Measurements from ENCODE around the gene NDUFV2.
"Not testable (repeated sequence)": the region's sequence is repeated elsewhere in the genome, so short reads cannot be mapped to it uniquely, and the experiment has no call there.

Gene NDUFV2

DNA sequence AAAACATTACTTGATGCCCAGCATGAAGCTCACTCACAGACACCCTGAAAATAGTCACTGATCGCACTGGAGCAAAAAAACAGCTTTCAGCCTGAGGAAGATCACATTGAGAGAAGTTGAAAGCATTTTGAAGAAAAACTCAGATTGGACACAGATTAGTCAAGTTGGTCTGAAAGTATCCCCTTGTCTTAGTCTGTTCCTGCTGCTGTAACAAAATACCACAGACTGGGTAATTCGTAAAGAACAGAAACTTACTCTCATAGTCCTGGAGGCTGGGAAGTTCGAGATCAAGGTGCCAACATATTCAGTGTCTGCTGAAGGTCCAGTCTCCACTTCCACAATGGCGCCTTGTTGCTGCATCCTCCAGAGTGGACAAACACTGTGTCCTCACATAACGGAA, 14.2 kb upstream of the NDUFV2 start:
- DNase-seq (ENCODE audit: low read depth): no peak
- no peak overlapping the region for H3K4me3 ChIP-seq (ENCODE audit: low read depth, low read length)

DNA sequence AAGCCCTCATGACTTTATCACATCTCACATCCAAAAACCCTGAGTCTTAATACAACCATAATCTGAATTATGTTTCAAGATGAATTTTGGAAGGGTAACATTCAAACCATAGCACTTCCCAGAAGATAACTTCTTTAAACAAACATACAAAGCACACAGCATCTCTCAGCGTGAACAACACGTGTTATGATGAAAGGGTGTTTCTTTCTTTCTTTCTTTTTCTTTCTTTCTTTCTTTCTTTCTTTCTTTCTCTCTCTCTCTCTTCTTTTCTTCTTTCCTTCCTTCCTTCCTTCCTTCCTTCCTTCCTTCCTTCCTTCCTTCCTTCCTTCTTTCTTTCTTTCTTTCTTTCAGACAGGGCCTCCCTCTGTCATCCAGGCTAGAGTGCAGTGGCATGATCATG, 13.8 kb upstream of the NDUFV2 start:
- H3K4me3 ChIP-seq (ENCODE audit: low read depth, low read length); DNase-seq (ENCODE audit: low read depth): not testable (repeated sequence)

DNA sequence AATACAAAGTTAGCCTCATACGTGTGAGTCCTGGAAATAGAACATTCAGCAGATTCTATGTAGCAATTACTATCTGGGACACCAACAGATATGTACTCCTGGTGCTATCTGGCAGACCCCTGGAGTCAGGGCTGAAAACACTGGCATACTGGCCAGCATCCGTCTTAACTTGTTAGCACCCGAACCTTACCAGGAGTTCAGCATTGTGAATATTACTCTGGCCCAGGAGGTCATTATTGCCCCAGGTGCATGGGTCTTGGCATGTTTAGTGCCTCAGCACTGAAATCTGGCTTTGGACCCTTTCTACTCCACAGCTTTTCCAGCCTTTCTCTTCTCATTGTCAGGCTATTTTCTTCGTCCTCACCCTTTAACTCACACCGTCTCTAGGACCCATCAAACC, 11.9 kb upstream of the NDUFV2 start:
- no peak overlapping the region for H3K4me3 ChIP-seq (ENCODE audit: low read depth, low read length)
- no peak for DNase-seq (ENCODE audit: low read depth)

DNA sequence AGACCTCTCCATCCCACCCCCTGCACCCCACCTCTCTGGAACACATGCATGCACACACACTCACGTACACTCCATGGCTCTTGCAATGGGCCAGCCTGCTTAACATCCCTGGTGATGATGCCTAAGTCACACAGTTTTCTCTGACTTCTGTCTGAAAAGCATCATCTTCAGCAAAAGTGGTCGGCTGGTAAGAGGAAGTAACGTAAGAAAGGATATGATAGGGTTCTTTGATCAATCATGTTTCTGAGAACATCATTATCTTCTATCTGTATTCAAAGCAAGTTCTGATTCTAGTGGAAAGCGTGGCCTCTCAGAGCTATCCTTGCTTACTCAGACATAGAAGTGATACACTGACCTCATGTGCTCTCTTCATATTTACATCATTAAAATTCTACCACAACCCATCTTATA, 11.4 kb upstream of the NDUFV2 start:
- H3K4me3 ChIP-seq (ENCODE audit: low read depth, low read length): no peak overlapping the region
- no peak for DNase-seq (ENCODE audit: low read depth)

DNA sequence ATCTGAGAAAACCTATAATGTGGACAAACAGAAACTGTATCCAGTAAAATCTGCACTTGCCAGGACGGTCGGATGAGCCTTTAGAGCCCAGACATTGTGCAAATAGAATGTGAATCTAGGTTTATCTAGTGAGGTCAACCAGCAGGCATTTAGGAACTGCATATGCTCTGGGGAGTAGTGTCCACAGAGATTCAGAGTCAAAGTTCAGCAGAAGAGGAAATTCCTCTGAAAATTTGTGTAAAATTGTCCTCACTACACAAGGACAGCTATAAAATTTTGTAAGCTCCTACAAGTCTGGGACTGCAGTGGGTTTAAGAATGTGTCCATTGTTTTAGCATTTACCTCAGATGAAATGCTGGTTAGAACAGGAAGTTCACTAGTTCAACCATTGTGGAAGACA, 9.8 kb upstream of the NDUFV2 start:
- H3K4me3 ChIP-seq (ENCODE audit: low read depth, low read length): no peak overlapping the region
- no peak for DNase-seq (ENCODE audit: low read depth)

DNA sequence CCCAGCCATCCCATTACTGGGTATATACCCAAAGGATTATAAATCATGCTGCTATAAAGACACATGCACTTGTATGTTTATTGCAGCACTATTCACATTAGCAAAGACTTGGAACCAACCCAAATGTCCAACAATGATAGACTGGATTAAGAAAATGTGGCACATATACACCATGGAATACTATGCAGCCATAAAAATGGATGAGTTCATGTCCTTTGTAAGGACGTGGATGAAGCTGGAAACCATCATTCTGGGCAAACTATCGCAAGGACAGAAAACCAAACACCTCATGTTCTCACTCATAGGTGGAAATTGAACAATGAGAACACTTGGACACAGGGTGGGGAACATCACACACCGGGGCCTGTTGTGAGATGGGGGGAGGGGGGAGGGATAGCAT, 9.4 kb upstream of the NDUFV2 start:
- not testable (repeated sequence) for H3K4me3 ChIP-seq (ENCODE audit: low read depth, low read length); DNase-seq (ENCODE audit: low read depth)

DNA sequence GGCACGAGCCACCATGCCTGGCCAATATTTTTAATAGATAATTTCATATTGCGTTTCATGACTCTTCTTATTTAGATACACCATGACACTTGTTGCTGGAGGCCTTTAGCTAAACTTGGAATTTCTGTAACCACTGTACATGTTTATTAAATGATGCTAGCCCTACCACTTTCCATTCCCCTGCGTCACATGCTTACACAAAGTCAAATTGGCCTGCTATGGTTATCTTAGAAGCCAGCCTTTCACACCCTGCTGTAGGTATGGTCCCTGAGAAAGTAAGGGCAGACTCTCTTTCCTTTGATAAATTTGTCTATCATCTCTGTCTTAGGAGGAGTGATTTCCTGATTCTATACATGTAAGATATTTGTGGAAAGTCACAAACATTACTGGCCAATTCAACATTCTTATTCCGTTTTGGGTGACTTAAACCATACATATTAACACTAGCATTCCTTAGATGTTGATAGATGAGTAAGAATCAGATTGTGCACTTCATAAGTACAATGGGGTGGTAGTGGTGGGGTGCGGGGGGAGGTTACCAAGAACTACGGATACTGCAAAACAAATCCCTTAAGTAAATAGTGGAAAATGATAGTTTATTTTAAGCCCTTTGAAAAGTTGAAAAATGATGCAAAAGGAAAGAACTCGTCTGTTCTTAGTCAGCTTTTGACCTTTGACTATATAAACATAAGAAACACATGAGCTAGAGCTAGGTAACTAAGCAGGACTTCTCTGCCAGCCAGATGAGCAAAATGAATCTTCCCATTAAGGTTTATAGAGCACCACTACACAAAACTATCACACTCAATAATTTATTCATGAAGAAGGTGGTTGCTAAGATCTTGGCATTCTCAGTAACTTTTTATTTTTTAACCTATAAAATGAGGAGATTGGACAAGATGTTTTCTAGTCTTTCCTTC, 7.9 kb upstream of the NDUFV2 start:
- peak; percentile 60 for DNase-seq (ENCODE audit: low read depth)
- H3K4me3 ChIP-seq (ENCODE audit: low read depth, low read length): no peak overlapping the region

DNA sequence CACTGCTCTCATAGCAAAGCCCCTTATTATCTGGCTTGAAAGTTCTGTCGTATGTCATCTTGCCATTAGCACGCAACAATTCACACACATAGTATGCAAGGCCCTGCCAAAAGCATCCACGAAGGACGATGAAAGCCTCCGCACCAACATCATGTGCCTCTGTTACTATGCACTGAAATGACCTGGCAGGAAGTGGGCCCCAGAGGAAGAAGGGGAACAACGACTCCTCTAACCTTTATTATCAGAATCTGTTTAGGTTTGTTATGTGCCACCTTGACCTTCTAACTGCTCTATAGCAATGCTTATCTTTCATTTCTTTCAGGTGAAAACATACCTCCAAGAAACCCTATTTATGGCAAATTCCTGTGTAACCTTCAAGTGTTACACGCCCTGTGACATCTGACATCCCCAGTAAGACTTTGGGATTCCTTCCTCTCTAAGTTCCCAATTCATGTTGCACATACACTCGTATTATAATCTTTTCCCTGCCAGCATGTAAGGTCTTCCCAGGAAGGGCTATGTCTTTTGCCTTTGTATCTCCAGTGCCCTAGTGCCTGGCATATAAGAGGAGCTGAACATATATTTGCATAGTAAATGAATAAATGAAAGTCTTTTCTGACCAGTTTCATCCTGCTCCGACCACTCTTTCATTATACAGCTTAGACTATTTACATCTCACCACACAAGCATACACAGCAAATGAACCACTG, 7.0 kb upstream of the NDUFV2 start:
- no peak for DNase-seq (ENCODE audit: low read depth)
- H3K4me3 ChIP-seq (ENCODE audit: low read depth, low read length): no peak overlapping the region

DNA sequence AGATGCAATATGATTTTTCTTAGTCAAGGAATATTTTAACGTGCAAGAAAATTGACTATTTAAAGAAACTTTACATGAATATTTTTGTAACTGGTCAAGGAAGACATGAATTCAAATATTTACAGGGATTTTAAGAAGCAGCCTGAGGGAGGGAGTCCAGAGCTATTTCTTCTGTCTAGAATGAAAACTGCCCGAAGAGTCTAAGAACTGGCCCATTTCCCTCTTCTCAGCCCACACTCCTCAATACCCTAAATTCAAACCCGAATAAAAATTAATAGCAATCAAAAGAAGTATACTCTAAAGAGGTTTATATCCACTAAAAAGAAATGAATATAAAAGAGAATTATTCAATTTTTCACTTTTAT, 6.5 kb upstream of the NDUFV2 start:
- no peak for DNase-seq (ENCODE audit: low read depth)

DNA sequence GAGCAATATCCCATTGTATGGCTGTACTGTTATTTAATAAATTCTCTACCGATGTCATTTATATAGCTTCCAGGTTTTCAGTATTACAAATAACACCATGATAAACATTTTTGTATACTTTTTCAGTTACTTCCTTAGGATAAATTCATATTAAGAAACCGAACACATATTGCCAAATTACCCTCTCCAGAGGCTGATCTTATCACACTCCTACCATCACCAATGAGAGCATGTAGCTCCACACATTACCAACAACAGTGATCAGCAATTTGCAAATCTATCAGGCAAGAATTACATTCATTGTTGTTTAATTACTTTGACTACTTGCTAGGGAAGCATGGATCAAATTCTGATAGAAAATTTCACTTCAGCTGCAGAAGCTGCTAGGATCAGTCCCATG, 5.8 kb upstream of the NDUFV2 start:
- H3K4me3 ChIP-seq (ENCODE audit: low read depth, low read length): no peak overlapping the region
- DNase-seq (ENCODE audit: low read depth): no peak

More for the DNA sequence above, 6.5 kb upstream of the NDUFV2 start:
- H3K4me3 ChIP-seq (ENCODE audit: low read depth, low read length): no peak overlapping the region

DNA sequence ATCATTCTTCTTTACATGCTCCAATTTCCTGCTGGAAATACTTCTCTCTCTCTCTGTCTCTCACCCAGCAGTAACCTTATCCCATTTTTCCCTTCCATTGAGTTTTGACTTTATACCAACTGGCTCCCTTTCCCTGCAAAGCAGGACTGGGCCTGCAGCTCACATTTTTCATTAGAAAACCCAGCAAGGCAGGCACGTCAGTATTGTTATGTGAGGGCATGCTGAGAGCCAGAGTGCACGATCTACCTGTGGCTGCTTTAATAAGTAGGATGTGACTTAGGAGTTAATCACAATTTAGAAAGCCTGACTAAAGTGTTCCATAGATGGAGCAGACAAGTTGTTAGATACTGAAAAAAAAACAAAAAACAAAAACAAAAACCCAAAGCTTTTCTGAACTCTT, 5.2 kb upstream of the NDUFV2 start:
- DNase-seq (ENCODE audit: low read depth): no peak
- no peak overlapping the region for H3K4me3 ChIP-seq (ENCODE audit: low read depth, low read length)

DNA sequence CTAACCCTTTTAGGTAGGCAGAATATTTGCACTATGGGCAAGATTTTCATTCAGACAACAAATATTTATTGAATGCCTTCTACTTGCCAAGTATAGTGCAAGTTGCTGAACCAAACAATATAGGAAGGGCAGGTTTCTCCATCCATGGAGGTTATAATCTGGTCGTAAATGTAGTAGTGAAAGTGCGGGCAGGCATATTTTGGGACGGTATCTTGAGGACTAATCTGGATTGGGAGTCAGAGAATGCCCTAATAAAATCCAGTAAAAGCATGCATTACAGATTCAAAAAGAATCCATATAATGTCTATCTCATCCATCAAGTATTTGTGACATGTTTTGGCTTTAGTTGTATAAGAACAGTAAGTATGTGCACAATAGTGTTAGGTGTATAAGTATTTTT, 1.7 kb upstream of the NDUFV2 start:
- H3K4me3 ChIP-seq (ENCODE audit: low read depth, low read length): no peak overlapping the region
- DNase-seq (ENCODE audit: low read depth): no peak

DNA sequence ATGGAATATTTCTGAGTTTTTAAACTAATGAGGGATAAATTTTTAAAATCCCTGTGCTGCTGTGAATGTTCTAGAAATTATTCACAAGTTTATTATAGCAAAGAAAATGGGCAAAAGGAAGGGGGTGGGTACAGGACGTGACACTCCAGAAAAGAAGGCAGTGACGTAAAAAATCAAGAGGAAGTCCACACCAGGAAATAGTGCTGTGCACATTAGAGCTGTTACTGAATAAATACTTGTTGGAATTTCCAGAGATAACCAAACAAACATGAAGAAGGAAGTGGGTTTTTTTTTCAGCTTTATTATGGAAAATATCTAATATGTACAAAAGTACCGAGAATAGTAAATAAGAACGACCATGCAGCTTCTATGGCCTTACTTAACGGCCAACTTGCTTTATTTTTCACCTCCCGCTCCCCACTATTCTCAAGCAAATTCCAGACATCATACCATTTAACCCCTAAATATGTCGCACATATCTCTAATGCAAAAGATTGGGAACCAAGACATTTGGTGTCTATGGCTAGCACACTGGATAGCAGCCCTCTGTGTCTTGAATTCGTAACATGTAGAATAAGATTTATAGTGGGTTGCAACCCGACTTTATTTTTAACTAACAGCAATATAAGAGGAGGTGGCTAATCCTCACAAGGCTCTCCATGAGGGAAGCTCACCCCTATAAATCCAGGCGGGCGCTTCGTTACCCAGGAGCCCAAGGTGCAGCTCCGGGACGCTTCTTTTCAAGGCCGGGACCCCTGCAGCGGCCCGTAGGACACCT, 580 bp upstream of the NDUFV2 start:
- peak; percentile 37 for DNase-seq (ENCODE audit: low read depth)
- peak overlapping the region; percentile 75 for H3K4me3 ChIP-seq (ENCODE audit: low read depth, low read length)

DNA sequence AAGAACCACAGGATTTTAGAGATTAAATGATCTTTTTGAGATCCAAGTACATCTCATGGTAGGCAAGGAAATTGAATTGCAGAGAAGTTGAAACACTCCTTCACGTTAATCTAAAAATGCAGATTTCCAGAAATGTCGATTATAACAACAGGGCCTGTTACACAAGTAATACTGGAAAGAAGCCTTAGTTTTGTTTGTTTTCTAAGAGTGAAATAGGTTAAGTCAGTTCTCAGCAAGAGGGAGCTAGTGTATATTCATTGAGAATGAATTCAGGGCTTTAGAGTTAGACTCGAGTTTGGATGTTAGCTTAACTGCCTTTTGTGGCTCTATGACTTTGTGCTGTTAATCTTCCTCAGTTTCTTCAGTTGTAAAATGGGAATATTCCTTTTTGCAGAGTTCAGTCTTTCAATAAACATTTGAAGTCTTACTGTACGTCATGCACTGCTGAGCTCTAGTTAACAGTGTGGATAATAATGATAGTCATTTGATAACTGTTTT, 926 bp downstream of the NDUFV2 start:
- DNase-seq (ENCODE audit: low read depth): no peak
- H3K4me3 ChIP-seq (ENCODE audit: low read depth, low read length): peak overlapping the region; percentile 75

DNA sequence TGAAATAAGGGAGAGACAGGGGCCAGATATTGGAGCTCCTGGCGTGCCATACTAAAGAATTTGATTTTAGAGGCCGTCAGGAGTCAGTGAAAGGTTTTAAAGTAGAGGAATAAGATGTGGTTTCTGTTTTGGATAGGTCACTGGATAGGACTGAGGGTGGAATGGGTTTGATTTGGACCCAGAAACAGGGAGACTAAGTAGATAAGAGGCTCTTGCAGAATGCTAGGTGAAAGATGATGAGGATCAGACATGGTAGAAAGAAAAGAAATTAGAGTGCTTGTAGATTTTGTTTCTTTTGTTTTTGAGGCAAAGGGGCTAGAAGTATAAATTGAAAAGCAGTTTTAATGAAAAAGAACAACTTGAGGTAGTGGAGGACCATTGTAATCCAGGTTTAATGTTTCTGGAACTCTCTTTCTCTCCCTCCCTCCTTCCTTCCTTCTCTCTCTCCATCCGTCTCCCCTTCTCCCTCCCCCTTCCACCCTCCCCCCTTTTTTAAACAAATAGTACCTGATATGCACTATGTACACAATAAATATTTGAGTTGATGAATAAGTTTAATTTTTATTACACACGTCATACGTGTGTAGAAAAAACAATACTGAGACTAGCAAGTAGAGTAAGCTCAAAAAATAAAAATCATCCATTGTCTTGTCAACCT, 1.9 kb downstream of the NDUFV2 start:
- peak overlapping the region; percentile 75 for H3K4me3 ChIP-seq (ENCODE audit: low read depth, low read length)
- no peak for DNase-seq (ENCODE audit: low read depth)

DNA sequence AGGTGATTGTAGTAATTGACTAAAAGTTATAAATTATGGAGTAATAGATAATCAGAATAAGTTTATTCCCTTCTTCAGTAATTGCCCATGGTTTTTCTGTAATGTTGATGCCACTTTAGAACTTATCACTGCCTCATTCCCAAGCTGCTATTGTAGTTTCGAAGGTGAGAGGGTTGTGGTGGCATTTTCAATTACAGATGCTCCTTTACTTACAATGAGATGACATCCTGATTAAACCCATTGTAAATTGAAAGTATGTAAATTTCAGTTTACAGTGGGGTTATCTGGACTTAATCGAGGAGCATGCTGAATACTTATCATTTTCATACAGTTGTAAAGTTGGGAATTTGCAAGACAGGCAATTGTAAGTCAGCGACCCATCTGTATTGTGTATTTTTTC, 2.9 kb downstream of the NDUFV2 start:
- peak overlapping the region; percentile 75 for H3K4me3 ChIP-seq (ENCODE audit: low read depth, low read length)
- no peak for DNase-seq (ENCODE audit: low read depth)

DNA sequence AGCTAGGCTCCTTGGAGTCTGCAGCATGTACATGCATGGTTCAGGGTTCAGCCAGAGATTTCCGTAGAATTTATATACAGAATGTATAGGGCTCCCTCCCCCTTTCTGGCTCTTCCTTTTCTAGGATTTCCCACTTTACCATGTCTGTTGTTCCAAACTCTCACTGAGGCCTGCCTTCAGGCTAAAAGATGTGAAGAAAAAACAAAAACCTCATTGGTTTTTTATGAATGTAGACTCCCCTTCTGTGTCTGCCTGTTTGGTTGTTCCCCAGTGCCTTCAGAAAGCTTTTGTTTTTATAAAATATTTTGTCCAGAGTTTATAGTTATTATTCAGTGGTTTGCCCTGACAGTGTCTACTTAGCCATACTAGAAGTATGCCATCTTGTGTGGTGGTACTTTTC, 3.6 kb downstream of the NDUFV2 start:
- no peak for DNase-seq (ENCODE audit: low read depth)
- no peak overlapping the region for H3K4me3 ChIP-seq (ENCODE audit: low read depth, low read length)

DNA sequence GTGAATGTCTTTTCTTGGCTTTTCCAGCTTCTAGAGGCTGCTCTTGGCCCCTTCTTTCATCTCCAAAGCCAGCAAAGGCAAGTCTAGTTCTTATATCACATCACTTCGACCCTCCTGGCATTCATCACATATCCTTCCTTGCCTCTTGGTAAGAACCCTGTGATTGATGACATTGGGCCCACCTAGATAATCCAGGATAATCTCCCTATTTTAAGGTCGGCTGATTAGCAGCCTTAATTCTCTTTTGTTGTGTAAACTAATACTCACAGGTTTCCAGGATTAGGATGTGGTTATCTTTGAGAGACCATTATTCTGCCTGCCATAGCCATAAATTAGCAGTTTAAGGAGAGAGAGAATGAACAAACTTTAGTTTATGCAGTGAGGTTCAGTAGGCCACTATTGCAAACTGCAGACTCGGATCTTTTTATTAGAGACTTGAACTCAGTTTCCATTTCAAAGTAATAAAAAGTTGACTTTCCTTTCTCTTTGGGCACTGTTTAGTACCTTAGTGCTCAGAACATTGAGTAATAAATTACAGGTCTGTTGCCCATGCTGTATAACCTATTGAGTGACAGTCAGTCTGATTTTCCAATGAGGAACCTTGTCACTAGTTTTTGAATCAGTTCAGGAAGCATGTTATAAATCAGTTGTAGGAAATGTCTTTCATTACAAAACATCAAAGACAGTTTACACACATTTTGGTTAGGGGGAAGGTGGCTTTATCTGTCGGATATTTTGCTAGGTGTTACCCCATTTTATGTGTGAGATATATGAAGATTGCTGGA, 4.5 kb downstream of the NDUFV2 start:
- DNase-seq (ENCODE audit: low read depth): no peak
- H3K4me3 ChIP-seq (ENCODE audit: low read depth, low read length): no peak overlapping the region

DNA sequence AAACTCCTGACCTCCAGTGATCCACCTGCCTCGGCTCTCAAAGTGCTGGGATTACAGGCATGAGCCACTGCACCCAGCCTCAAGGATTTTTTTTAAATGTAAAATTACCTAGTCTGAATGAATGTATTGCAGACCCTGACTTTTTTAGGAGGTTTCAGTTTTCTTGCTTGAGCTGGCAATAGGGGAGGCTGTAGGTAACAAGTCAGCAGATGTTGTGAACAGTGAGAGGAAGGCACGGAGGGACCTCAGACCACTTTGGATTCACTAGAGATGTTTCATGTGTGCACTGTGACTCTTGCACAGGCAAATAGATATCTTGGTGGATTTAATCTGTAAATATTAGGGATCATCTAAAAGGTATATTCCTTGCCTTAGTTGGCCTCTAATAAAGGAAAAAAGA, 6.4 kb downstream of the NDUFV2 start:
- DNase-seq (ENCODE audit: low read depth): no peak
- H3K4me3 ChIP-seq (ENCODE audit: low read depth, low read length): no peak overlapping the region
